HG02938 (cell line): ENCODE data around the gene FIGLA.

Experiments used
- ATAC-seq: cut with Tn5 transposase; IDR thresholded peaks from one replicate; pipeline ENCODE4 v1.9.1; 2021; ENCODE audit warnings: mild to moderate bottlenecking, moderate library complexity; ENCODE audit not compliant: unreplicated experiment

FIGLA gene

GRCh38 chr2:70790136-70790828 lies at the start of gene FIGLA:
Gene FIGLA, minus strand, starts transcription at chr2:70790643. Its CDS starts 5 bp downstream, at chr2:70790638.
- no peak for ATAC-seq

- no peak for ATAC-seq
These were observed 47.8 kb upstream of the FIGLA start for GRCh38 chr2:70837980-70838925.

GRCh38 chr2:70835643-70836042 lies 45.2 kb upstream of the FIGLA start, which contains the start of gene CD207:
Gene CD207, minus strand, starts transcription at chr2:70835816. Its CDS starts 40 bp downstream, at chr2:70835776.
- no peak for ATAC-seq

GRCh38 chr2:70834881-70835280 lies 44.4 kb upstream of the FIGLA start:
- no peak for ATAC-seq

- no peak for ATAC-seq
These were observed 43.7 kb upstream of the FIGLA start for GRCh38 chr2:70834106-70834505.

GRCh38 chr2:70833246-70833645 lies 42.8 kb upstream of the FIGLA start:
- ATAC-seq, result no peak

- no peak for ATAC-seq
These were observed 41.9 kb upstream of the FIGLA start for GRCh38 chr2:70832386-70832785.

- ATAC-seq, result no peak
These were observed 41.4 kb upstream of the FIGLA start for GRCh38 chr2:70831861-70832260.

GRCh38 chr2:70830366-70830765 lies 39.9 kb upstream of the FIGLA start:
- no peak for ATAC-seq

GRCh38 chr2:70829916-70830315 lies 39.5 kb upstream of the FIGLA start:
- no peak for ATAC-seq

- no peak for ATAC-seq
These were observed 38.7 kb upstream of the FIGLA start for GRCh38 chr2:70828914-70829824.

GRCh38 chr2:70828115-70828514 lies 37.7 kb upstream of the FIGLA start:
- no peak for ATAC-seq

- ATAC-seq, result no peak
These were observed 36.9 kb upstream of the FIGLA start for GRCh38 chr2:70827388-70827787.

- ATAC-seq, result no peak
These were observed 36.4 kb upstream of the FIGLA start for GRCh38 chr2:70826696-70827350.

- ATAC-seq, result no peak
These were observed 32.8 kb upstream of the FIGLA start for GRCh38 chr2:70823249-70823648.

- no peak for ATAC-seq
These were observed 32.4 kb upstream of the FIGLA start for GRCh38 chr2:70822843-70823242.

GRCh38 chr2:70820499-70820898 lies 30.1 kb upstream of the FIGLA start, which contains the start of gene CLEC4F:
Gene CLEC4F, minus strand, starts transcription at chr2:70820599. Its CDS starts 76 bp downstream, at chr2:70820523.
- ATAC-seq, result no peak

GRCh38 chr2:70817284-70817954 lies 27.0 kb upstream of the FIGLA start:
- no peak for ATAC-seq

- no peak for ATAC-seq
These were observed 26.3 kb upstream of the FIGLA start for GRCh38 chr2:70816726-70817125.
